ENCODE results near the gene ATP5F1A.
"Not testable (repeated sequence)": the region's sequence is repeated elsewhere in the genome, so short reads cannot be mapped to it uniquely, and the experiment has no call there.

Gene ATP5F1A

DNA sequence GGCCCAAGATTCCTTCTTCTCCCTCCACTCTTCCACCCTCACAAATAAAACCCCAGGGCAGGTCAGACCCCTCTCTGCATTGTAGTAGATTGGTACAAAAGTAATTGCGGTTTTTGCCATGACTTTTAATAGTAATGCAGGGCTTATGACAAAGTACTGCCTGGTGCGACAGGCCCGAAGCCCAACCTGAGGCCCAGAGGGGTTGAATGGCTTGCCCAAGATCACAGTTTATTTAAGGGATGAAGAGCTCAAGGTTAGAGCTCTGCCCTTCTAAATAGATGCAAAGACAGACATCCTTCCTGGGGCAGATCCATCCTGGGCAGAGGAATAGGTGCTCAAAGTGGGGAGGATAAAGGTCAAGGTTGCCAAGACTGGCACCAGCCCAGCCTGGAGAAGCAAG, 25.1 kb downstream of the ATP5F1A start:
- DNase-seq = no peak

DNA sequence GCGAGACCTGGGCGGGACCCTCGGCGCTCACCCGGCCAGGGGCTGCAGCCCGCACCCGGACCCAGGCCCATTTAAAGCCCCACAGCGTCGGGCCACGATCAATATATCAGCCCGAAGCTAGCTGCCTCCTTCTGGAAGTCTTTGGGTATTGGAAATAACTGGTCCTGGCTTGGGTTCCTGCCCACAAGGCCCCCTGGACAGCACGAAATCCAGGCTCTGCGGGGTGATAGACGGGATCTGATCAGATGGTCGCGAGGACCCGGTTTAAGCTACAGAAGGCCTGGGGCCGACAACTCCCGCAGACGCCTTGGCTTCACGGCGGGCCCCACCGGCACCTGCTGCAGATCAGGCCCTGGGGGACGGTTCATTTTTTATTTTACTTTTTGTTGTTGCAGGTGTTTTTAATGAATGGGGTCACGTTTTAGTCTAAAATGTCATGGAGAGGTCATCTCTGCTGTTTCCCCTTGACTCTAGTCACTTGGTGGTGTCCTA, 25.7 kb downstream of the ATP5F1A start:
- DNase-seq = no peak

DNA sequence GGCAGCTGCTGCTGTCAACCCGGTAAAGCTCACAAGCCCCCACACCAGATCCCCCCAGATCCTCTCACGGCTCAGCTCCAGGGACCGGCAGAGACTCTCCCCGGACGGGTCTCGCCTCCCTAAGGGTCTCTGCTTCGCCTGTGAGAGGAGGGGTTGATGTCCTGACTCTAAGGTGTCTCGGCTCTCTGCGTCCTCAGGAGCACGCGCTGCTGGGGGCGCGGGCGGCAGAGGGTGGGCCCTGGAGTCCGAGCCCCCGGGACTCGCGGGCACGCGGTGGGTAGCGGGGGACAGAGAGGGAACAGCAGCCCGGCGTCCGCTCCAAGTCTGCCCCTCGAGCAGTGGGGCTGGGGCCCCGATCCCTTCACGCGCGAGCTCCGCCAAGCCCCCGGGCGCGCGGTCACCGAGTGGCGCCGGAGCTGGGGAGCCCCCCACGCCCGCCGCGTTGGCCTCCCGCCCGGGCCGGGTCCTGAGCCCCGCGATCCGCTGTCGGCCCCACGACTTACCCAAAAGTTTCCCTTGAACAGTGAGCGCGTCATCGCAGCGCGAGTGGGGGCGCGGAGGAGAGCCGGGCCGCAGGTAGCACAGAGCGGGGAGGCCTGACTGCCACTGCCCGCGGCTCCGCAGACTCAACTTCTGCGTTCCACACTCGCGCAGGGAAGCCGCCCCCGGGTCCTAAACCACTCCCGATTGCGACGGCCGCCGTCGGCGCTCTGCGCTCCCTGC, 26.3 kb downstream of the ATP5F1A start, which contains the start of gene PSTPIP2:
PSTPIP2 (minus strand) TSS at position 608 of the 723 bp plus-strand sequence; CDS start at position 536, 72 bp downstream.
- DNase-seq = peak; percentile 62

DNA sequence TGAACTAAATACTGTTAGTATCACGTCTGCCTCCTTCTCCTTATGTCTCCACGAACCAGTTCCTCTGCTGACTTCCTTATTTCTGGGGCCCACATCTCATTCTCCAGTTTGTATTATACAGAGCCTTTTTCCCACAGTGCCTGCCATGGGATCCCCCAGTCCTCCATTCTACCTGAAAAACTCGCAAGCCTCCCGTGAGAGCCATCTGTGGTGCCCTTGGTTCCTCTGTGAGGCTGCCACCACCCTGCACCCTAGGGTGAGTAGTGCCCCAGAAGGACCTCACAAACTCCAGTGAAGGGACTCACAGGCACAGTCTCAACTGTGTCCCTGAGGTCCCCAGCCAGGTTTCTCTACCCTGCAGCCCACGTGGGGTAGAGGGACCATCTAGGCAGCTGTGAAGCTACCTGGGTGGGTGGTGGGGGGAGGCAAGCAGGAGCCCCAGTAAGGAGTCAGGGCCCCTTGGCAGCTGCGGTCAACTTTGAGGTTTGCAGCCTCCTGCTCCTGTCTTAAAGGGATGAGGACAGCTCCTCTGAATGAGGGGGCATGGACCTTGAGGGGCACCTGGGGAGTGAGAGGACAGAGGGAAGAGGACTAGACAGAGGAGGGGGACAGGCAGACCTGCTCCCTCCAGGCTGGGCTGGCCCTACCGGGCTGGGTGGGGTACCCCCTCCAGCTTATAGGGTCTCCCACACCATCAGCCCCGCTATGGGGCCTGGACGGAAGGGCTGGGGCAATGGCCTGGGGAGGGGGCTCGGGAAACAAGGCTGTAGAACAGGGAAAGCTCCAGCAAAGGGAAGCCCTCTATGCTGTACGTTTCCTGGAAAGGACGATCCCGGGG, 27.1 kb downstream of the ATP5F1A start:
- no peak for DNase-seq

DNA sequence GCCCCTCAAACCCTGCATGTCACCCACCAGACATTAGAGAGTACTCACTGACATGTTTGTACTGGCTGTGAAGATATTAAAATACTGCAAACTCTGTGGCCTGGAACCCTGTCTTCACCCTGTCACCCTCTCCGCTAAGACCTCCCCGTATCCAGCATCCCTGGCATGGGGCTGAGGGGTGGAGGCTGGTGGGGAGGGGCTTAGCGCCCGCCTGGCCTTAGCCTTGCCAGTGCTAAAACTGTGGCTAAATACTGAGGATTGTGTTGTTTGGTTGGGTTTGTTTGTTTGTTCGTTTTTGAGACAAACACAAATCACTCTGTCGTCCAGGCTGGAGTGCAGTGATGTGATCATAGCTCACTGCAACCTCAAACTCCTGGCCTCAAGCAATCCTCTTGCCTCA, 27.9 kb downstream of the ATP5F1A start:
- no peak for DNase-seq

DNA sequence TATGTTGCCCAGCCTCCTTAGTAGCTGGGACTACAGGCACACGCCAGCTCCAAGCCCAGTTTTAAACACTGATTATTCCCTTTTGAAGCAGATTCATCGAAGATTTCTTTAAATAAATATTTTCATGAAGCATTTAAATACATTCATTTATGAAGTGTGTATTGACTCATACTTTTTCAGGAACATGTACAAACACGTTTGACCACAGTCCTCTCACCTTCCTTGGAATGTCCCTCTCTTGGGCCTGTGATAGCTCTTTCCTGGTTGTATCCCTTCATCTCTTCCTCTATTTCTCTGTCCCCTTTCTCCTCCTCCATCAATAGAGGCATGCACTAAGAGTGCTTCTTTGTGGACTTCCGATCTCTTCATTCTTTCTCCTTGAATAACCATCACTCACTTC, 28.6 kb downstream of the ATP5F1A start:
- no peak for DNase-seq

DNA sequence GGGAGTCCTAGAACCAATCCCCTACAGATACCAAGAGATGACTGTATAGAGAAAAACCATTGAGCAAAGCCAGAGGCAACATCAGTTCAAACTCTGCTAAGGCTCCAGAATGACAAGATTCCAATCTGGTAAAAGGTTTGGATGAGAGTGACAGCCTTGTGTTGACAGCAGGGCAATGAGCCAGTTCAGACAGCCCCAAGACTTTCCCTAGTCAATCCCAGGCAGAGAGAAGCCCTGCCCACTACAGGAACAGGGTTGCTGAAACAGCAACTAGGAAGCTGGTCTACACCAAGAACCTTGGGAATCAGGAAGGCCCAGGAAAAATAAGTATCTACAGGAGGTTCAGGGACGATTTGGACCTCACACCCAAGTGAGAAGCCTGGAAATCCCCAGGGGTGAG, 29.3 kb downstream of the ATP5F1A start:
- DNase-seq = no peak

DNA sequence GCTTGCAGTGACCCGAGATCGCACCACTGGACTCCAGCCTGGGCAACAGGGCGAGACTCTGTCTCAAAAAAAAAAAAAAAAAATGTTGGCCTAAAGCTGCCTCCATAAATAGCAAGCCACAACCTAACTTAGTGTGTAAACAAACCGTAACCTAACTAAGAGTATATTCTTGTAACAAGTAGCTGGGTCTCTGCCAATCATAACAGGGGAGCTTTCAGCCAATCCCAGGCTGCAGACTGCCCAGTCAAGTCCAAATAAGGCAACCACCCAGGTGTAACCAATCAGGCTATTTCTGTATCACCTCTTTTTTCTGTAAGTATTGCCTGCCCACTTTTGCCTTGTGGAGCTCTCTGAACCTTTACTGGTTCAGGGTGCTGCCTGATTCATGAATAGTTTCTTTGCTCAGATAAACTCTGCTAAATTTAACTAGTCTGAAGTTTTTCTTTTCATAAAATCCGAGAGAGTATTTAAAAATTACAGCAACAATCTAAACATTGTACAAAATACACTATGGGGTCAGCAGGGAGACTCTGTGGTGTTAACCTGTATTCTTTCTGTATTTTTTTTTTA, 30.6 kb downstream of the ATP5F1A start:
- no peak for DNase-seq

DNA sequence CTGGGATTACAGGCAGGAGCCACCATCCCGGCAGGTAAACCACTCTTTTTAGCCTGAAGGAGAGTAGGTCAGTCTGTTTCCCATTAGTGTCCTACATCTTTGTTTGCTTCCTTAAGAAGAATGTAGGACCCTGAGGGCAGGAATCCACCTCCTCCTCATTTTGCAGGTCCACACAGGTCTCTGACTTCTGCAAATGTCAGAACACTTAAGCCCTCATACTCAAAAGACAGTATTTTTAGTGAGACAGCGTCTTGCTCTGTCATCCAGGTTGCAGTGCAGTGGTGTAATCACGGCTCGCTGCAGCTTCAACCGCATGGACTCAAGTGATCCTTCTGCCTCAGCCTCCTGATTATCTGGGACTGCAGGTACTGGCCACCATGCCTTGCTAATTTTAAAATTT, 35.3 kb downstream of the ATP5F1A start:
- no peak for DNase-seq

DNA sequence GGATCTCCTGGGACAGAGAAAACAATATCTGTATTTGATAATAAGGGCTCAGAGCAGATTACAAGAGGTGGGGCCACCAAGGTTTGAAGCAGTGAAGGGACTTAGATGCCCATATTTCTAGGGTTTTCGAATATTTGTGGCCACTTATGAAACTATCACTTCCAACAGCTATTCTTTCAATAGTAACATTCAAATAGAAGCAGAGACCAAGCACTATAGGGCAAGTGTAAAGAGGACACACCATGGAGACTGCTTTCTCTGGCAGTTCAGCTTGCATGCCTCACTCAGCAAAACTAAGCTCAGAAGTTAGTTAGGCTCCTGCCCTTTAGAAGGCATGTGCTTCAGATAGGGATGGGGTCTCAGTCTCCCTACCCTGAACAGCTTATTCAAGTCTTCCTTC, 36.3 kb downstream of the ATP5F1A start:
- DNase-seq = no peak

DNA sequence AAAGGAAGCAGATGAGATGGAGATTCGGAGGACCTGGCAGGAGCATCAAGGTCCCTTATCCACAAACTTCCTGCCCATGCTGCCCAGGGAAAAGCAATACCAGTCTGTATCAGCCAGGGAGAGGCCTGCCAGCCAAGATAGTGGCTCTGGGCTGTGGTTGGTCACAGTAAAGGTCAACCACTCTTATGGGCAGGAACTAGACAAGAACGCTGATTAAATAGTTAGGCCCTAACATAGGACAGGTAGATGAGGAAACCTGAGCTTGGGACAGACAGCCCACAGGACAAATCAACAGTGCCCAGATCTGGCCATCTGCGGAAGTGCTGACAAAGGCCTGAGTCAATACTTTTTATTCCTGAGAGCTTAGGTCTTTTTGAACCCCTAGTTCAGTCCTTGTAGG, 36.7 kb downstream of the ATP5F1A start:
- DNase-seq = no peak

DNA sequence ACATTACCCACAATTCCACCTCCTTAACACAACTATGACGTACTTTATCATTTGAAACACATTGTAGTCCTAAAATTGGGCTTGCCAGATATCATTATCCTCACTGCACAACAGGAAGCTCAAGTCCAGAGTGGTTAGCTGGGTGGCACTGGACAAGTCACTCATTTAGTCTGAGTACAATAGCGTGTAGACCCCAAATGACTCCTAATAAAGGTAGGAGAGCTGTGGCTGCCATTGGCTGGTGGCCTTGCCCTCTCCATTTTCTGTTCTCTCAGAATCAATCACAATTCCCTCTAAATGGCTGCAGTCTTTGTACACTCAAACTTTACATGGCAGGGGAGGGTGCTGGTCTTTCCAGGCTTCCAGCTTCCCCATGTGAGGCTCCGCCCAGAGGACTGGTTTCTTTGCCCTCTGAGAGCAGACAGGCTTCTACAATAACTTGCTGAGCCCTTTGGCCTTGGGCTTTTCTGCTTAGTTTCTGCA, 37.7 kb downstream of the ATP5F1A start:
- DNase-seq = no peak

DNA sequence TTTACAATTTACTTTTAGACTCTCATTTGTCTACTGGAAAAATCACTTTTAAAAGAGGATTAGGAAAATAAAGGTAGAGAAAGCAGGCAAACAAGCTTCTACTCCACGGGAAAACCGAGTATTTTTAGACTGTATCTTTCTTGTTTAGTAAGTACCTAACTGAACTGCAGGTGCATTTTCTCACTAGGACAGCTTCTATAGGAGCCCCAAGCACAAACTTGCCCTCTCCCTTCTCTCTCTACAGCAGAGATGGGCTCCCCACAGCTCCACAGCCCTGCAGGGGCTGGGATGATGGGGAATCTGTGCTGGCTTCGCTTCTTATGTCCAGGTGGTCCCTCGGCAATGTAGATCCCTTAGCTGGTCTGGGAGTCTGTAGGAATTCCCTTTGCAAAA, 42.3 kb downstream of the ATP5F1A start:
- no peak for DNase-seq

DNA sequence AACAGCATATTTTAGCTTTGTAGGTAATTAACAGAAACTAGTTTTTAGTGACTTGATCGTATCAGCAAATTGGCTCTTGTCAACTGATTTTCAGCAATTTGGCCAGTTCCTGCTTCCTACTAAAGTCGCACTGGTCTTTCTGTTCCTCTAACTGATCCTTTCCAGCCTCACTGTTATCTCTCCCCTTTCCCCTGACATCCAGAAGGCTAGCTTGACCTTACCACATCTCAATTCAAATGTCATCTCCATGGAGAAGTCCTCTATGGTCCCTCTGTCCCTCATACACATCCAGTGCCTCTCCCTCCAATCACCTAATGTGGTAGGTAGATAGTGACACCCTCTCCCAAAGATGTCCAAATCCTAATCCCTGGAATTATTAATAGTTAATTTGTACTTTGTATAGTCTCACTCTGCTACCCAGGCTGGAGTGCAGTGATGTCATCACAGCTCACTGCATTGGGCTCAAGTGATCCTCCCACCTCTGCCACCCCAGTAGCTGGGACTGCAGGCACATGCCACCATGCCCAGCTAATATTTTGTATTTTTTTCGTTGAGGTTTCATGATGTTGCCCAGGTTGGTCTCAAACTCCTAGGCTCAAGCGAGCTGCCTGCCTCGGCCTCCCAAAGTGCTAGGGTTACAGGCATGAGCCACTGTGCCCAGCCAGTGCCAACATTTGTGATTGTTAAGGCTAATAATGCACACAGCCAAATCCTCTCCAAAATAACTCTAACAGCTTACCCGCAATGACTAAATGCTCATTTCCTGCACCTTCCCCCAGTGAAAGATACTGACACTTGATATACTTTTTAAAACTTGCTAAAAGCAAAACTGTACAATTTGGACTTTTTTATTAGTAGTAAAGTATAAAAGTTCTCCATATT, 42.9 kb downstream of the ATP5F1A start:
- DNase-seq = no peak

DNA sequence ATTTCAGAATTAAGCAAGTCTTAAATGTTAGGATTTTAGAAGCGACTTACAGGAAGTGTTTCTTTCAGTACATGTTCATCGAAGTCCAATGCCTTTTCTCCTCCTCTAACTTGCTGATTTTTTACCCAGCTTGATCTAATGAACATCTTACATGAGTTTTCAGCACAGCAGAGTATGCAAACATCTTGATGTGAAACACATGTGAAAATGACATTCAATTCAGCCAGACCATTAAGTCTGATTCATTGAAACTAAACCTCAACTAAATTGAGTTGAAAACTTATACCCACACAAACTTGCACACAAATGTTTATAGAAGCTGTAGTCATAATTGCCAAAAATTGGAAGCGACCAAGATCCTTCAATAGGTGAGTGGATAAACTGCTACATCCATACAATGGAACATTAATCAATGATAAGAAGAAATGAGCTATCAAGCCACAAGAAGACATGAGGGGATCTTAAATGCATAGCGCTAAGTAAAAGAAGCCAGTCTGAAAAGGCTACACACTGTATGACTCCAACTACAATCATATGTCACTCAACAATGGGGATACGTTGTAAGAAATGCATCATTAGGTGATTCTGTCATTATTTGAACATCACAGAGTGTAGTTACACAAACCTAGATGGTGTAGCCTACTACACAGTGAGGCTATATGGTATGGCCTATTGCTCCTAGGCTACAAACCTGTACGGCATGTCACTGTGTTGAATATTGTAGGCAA, 44.6 kb downstream of the ATP5F1A start:
- DNase-seq = no peak

DNA sequence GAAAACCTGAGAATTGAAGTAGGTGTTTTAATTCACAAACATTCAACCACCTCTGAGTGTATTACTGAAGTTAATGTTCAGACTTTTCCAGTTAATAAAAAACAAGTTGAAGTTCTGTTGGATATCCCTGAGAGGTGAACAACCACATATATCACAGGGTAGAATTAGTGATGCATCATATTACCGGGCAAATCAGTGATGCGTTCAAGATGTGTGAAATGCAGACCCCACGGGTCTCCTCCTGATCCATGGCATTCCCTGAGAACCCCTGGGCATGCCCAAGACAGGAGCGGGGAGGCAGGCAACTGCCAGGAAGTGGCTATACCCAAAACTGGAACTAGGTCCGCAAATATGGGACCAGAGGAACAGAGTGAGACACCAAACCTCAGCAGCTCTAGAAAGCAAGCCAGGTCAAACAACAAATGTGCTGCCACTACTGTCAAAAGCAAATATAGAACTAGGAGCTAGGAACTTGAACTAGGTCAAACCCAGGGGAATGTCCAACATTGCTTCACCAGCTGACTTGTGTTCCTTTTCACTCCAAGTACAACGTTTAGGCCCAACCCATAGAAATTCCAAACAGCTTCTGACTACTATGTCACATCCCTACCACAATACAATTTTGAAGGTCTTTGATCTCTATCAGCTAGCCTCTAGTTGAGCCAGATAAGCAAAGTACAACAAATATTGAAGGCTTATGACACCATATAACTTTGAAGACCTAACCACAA, 46.2 kb downstream of the ATP5F1A start:
- no peak for DNase-seq

DNA sequence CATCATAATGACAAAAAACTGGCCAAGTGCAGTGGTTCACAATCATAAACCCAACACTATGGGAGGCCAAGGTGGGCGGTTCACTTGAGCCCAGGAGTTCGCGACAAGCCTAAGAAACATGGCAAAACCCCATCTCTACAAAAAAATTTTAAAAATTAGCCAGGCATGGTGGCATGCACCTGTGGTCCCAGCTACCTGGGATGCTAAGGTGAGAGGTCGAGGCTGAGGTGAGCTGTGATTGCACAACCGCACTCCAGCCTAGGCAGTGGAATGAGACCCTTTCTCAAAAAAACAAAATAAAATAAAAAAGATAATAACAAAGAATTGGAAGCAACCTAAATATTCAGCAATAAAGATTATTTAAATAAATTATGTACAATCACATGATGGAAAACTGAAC, 47.8 kb downstream of the ATP5F1A start:
- no peak for DNase-seq

DNA sequence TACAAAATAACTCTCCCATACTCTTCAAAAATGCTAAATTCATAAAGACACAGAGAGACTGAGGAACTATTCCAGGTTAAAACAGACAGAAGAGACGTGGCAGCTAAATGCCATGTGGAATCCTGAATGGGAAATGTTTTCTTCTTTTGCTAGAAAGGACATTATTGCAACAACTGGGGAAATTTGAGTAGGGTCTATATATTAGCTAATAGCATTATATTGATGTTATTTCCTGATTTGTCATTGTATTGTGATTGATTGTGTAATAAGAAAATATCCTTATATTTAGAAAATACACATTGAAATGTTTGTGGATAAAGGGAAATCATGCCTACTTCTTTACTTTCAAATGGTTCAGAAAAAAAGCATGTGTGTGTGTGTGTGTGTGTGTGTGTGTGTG, 49.5 kb downstream of the ATP5F1A start:
- no peak for DNase-seq

DNA sequence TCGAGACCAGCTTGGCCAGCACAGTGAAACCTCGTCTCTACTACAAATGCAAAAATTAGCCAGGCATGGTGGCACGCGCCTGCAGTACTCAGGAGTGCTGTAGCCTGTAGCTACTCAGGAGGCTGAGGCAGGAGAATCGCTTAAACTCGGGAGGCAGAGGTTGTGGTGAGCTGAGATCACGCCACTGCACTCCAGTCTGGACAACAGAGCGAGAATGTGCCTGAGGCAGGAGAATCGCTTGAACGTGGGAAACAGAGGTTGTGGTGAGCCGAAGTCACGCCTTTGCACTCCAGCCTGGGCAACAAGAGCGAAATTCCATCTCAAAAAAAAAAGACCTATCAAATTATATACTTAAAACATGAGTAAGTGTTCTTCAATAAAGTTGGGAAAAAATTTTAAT, 50.7 kb downstream of the ATP5F1A start:
- DNase-seq = not testable (repeated sequence)

DNA sequence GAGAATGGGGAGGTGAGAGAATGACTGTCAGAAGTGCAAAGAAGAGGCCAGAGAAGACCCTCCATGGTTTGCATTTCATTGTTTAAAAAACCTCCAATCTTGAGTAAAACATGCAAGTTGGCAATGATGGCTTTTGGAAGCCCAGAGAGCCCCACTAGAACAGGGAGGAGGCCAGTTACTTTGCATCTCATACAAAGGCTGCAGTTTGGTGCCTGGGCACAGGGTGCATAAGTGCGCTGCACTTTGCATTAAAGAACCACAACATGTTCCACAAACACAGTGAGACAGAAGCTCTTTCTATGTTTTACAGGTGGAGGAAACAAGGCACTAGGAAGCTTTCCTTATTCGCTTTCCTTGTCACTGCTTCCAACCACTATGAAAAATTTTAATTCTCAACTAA, 51.4 kb downstream of the ATP5F1A start:
- DNase-seq = no peak

DNA sequence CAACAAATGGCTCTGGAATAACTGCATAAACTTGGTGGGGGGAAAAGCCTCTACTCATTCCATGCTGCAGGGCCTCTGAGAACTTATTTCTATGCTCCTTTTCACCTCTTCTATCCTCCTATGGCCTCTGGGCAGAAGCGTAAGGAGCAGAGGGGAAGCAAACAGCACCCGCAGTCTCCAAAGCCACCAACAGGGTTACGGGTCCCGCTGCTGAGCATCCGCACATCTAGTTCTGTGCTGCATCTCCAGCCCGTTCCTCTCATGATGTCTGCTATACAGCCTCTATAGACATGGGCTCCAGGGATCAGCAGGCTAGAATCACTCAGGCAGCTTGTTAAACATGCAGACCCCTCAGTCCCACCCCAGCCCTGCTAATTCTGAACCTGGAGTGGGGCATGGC, 52.0 kb downstream of the ATP5F1A start:
- DNase-seq = no peak

All from activated CD4-positive, CD25-positive, alpha-beta regulatory T cell treated with anti-CD3 and anti-CD28 coated beads, Interleukin-2, amount 50 U/mL, for 72 hours (primary cell).